Raji (cell line): Measurements from ENCODE around the gene DGKE.

Experiments used
- POLR2A ChIP-seq: IDR thresholded peaks from 2 replicates; pipeline ENCODE4 v1.6.1; 2011; ENCODE audit warnings: low read depth, low read length, control low read depth; ENCODE audit not compliant: insufficient read depth

The DGKE gene

GRCh38 chr17:56808503-56808902, 25.4 kb upstream of the DGKE start:
- no peak for TF ChIP-seq POLR2A

- TF ChIP-seq POLR2A, result no peak
These were observed 24.7 kb upstream of the DGKE start for GRCh38 chr17:56809106-56809819.

GRCh38 chr17:56809820-56810179, 24.2 kb upstream of the DGKE start:
- no peak for TF ChIP-seq POLR2A

- no peak for TF ChIP-seq POLR2A
These were observed 23.6 kb upstream of the DGKE start for GRCh38 chr17:56810343-56810742.

DNA sequence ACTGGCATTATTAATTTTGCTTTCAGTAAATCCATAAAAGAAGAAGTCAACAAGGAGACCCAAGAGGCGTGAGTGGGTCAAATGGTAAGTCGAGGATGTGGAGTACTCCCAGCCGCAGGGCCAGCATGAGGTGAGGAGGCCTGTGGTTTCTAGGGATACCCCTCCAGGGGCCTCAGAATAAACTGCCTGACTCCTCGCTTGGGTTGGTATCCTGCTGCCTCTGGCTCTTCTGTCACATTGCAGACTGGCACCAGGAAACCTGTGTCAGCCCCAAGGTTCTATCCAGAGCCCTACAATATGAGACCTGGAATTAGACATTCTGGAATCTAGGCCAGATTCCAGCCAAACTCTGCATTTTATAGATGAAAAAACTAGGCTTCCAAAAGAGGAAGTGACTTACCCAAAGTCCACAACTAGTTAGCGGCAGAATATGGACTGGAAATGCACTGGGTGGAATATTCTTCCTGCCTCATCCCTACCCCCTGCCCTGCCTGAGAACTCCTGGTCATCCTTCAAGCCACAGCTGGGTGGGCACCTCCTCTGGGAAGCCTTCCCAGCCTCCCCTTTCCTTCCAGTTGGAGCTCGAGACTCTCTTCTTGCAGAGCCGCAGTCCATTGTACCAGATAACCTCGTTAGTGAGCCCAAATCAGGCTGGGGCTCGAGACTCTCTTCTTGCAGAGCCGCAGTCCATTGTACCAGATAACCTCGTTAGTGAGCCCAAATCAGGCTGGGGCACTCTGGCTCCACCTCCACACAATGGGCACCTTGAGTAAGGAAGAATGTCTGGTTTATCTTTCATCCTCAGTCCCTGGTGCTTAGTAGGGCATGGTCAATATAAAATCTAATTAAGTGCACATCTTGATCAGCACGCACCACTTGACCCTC, 22.8 kb upstream of the DGKE start:
- no peak for TF ChIP-seq POLR2A

DNA sequence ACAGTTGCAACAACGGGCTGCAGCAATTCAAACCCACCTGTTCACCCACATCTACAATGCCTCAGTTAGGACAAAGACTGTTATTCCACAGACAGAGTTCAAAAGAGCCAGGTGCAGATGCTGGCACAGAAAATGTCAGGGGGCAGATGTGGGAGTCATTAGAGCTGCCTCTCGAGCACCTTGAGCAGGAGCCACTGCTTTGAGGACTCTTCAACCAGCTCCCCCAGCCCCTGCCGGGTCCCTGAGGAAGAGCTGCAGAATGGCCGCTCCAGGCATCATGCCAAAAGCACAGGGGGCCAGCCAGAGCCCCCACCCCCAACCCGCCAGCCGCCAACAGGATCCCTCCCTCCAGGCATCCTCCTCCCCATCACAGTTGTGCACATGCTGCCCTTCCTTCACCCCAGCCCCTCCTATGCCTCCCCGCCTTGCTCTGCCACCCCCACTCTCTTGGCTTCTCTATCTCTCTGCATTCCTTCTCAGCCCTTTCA, 21.0 kb upstream of the DGKE start:
- no peak for TF ChIP-seq POLR2A

DNA sequence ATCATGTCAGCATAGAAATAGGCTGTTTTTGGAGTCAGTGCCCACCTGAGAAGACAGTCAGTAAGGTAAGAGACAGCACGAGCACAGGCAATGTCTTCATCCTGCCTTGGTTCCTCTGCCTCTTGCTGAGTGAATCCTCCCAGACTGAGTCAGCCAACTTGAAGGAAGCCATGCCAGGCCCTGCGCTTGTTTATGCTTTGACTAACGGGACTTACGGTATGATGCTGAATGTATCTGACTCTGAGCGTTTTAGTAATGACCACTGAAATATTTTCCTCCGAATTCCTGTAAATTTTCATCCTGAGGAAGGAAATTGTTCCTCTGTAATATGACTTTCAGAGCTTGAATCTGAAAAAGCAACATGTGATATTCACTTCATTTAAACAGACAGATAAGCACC, 18.2 kb upstream of the DGKE start:
- no peak for TF ChIP-seq POLR2A

DNA sequence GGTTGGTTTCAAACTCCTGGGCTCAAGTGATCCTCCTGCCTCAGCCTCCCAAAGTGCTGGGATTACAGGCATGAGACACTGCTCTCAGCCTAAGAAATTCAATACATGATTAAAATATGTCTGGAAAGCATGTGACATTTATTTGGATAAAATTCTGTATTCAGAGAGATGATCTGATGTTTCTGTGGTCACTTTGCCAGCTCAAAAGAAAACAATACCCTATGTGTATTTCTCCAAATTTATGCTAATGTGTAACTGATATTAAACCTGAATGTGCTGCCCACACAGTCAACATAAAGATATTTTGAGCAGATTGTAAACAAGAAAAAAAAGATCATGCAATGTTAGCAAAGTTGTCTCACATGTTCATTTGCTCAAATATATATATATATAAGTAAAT, 16.9 kb upstream of the DGKE start:
- no peak for TF ChIP-seq POLR2A

DNA sequence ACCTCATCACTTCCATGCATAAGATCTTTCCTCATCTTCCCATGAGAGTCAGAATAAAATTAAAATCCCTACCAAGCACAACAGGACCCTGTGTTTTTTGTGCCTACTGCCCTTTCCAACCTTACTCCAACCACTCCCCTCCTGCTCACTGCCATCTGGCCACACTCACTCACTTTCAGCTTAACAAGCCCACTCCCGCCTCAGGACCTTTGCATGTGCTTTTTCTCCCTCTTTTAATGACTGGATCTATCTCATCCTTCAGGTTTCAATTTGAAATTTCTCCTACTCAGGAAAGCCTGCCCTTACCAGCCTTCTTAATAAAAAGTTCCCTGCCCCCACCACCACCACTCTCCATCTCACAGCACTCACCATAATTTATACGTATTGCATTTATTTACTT, 14.9 kb upstream of the DGKE start:
- TF ChIP-seq POLR2A, result no peak

DNA sequence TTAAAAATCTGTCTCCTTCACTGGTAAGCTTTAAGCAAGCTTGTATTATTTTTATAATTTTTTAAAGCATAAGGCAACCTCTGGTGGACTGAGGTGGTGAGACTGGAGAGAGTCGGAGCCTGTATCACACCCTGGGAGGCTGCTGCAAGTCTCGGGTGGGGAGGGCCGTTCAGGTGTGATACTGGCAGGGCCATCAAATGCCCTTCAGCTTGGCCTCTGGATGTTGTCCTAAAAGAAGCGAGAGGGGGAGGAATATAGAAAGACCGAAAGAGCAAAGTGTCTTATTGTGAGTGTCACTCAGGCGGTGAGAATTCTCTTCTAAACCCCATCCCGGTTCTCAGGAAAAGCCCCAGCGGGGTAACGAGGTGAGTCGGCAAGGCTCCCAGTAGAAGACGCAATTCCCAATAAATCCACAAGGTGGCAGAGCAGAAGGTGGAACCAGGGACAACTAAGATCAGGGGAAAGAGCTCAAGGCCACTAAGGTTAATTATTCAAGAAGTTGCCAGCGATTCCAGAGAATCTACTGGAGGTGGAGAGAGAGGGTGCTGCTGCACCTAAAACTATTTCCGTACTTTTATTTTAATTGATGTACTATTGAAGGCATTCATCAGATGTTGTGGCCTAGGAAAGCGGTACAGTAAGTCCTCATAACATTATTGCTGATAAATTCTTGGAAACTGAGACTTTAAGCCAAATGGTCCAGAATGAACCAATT, 14.4 kb upstream of the DGKE start:
- no peak for TF ChIP-seq POLR2A

GRCh38 chr17:56820207-56820606, 13.7 kb upstream of the DGKE start:
- TF ChIP-seq POLR2A, result no peak

DNA sequence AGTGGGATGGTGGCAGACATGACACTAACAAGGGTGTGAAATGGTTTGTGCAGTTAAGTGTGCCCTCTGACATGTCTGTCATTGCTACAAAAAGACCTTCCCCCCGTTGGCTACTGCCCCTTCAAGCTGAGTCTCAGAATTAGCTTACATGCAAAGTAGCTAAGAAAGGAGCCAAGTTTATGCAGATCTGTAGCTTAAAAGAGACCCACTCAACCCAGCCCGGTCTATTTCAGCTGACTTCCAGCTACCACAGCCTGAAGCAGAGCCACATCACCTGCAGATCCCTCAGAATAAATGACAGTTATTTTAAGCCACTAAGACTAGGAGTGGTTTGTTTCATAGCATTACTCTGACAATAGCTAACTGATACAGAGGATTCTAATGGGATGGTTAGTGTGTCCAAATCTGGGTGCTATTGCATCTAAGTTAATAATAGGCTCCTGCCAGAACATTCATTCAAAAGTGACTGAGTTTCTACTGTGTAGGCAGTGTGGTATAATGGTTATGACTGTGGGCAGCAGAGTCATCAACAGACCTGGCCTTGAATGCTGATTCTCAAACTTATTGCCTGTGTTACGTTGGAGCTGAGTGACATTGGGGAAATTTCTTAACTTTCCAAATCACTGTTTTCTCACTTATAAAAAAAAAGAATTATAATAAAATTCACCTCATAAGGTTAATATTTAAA, 12.0 kb upstream of the DGKE start:
- TF ChIP-seq POLR2A, result no peak

DNA sequence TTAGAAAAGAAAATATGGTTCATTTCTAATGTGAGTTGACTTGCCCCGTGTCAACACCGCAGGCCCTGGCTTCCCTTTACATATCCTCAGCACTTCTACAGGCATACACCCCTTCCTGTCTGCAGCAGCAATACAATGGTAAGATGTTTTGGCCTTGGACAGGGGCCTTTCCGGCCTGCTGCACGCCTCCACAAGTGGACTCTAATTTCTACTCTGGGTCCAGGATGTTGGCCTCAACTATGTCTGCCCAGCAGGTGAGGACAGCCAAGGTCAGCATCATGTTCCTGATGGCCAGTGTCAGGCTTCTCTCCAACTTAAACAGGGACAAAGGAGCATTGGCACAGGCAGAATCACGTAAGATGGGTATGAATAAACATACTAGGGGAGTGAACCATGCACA, 11.2 kb upstream of the DGKE start:
- TF ChIP-seq POLR2A, result no peak

DNA sequence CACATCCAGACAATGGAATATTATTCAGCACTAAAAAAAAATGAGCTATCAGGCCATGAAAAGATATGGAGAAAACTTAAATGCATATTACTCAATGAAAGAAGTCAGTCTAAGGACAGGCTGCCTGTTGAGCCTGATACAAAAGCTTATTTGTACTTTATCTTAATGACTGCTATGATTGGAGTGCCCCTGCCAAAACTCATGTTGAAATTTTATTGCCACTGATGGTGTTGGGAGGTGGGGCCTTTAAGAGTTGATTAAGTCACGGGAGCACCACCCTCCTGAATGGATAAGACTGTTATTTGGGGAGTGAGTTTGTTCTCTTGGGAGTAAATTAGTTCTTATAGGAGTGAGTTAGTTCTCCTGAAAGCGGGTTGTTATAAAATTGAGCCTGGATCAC, 10.1 kb upstream of the DGKE start:
- no peak for TF ChIP-seq POLR2A

GRCh38 chr17:56824503-56824902, 9.4 kb upstream of the DGKE start:
- TF ChIP-seq POLR2A, result no peak
